Measurements from ENCODE around the gene TTLL7. TPM values are rescaled to one million over a fixed set of nuclear protein-coding genes. Genes with fewer than 3 reads are reported as not detected.

Gene TTLL7
- polyA plus RNA-seq, 1 donor (not counting 4 experiments of a cell fraction or from before 2014, with no cell fraction given): 8.1 TPM

- Histone ChIP-seq H3K9me1 (ENCODE audit: control insufficient read depth, extremely low read depth, insufficient read depth, low read length) (no peaks in the 10 kb centered on the region), H3K36me3 (ENCODE audit: control insufficient read depth in 2 of 2, extremely low read depth in 1 of 2, insufficient read depth in 2 of 2, low read length in 2 of 2) (no peaks in the 10 kb centered on the region), H3K4me1 (ENCODE audit: control insufficient read depth, extremely low read depth, insufficient read depth, low read length) (no peaks in the 10 kb centered on the region), H3K9me3 (ENCODE audit: control insufficient read depth, low read depth, low read length) (no peaks in the 10 kb centered on the region), H3K4me2 (ENCODE audit: control insufficient read depth, extremely low read depth, insufficient read depth, low read depth, low read length) (no peak overlapping the region), H2AFZ (ENCODE audit: control insufficient read depth, low read length) (no peak overlapping the region), H3K27ac (ENCODE audit: control insufficient read depth, insufficient read depth, low read length) (no peak overlapping the region), H3K27me3 (ENCODE audit: control insufficient read depth, extremely low read depth, insufficient read depth, low read length) (no peaks in the 10 kb centered on the region), H4K20me1 (ENCODE audit: control insufficient read depth, extremely low read depth, insufficient read depth, low read length) (no peaks in the 10 kb centered on the region), H3K4me3 (ENCODE audit: control insufficient read depth in 2 of 3, extremely low read depth in 1 of 3, insufficient read depth in 2 of 3, low read depth in 1 of 3, low read length in 3 of 3) (no peak overlapping the region), H3K79me2 (ENCODE audit: control insufficient read depth, insufficient read depth, low read length) (no peaks in the 10 kb centered on the region), H3K9ac (ENCODE audit: control insufficient read depth, extremely low read depth, insufficient read depth, low read length) (no peak overlapping the region)
- TF ChIP-seq EZH2 (IDR thresholded peaks at IDR 0.05; ENCODE audit: low read length): no peak
- no peak for TF ChIP-seq CTCF (optimal IDR thresholded peaks at IDR 0.05 in 1 of 3, IDR thresholded peaks at IDR 0.05 in 1 of 3, conservative IDR thresholded peaks at IDR 0.05 in 1 of 3; ENCODE audit: extremely low read depth in 1 of 3, insufficient read depth in 2 of 3, low read length in 3 of 3)
- no peak for DNase-seq (ENCODE audit: low read depth, low spot score)
- dilution Hi-C loops (cut with MboI; ENCODE audit: extremely low pct_ligation_motif_present, low sequenced_read_pairs): no loop called here
- FAIRE-seq: no peak
Measured at GRCh38 chr1:84019217-84019616, 20.3 kb upstream of the TTLL7 start.

- dilution Hi-C loops (cut with MboI; ENCODE audit: extremely low pct_ligation_motif_present, low sequenced_read_pairs): no loop called here
- FAIRE-seq (no peak), DNase-seq (ENCODE audit: low read depth, low spot score) (no peak)
- TF ChIP-seq CTCF (optimal IDR thresholded peaks at IDR 0.05 in 1 of 3, IDR thresholded peaks at IDR 0.05 in 1 of 3, conservative IDR thresholded peaks at IDR 0.05 in 1 of 3; ENCODE audit: extremely low read depth in 1 of 3, insufficient read depth in 2 of 3, low read length in 3 of 3): no peak
- no peak for TF ChIP-seq EZH2 (IDR thresholded peaks at IDR 0.05; ENCODE audit: low read length)
- no peak overlapping the region for H3K9ac ChIP-seq (ENCODE audit: control insufficient read depth, extremely low read depth, insufficient read depth, low read length)
- H3K36me3 ChIP-seq (ENCODE audit: control insufficient read depth in 2 of 2, extremely low read depth in 1 of 2, insufficient read depth in 2 of 2, low read length in 2 of 2): no peaks in the 10 kb centered on the region
- no peak overlapping the region for H2AFZ ChIP-seq (ENCODE audit: control insufficient read depth, low read length)
- H3K4me2 ChIP-seq (ENCODE audit: control insufficient read depth, extremely low read depth, insufficient read depth, low read depth, low read length): no peak overlapping the region
- H3K27ac ChIP-seq (ENCODE audit: control insufficient read depth, insufficient read depth, low read length): no peak overlapping the region
- H3K27me3 ChIP-seq (ENCODE audit: control insufficient read depth, extremely low read depth, insufficient read depth, low read length): no peaks in the 10 kb centered on the region
- H3K9me3 ChIP-seq (ENCODE audit: control insufficient read depth, low read depth, low read length): no peaks in the 10 kb centered on the region
- no peaks in the 10 kb centered on the region for H3K79me2 ChIP-seq (ENCODE audit: control insufficient read depth, insufficient read depth, low read length)
- no peaks in the 10 kb centered on the region for H4K20me1 ChIP-seq (ENCODE audit: control insufficient read depth, extremely low read depth, insufficient read depth, low read length)
- peaks cover 22% of the 10 kb centered on the region for H3K4me1 ChIP-seq (ENCODE audit: control insufficient read depth, extremely low read depth, insufficient read depth, low read length)
- no peaks in the 10 kb centered on the region for H3K9me1 ChIP-seq (ENCODE audit: control insufficient read depth, extremely low read depth, insufficient read depth, low read length)
- H3K4me3 ChIP-seq (ENCODE audit: control insufficient read depth in 2 of 3, extremely low read depth in 1 of 3, insufficient read depth in 2 of 3, low read depth in 1 of 3, low read length in 3 of 3): no peak overlapping the region
Measured at GRCh38 chr1:84013708-84014107, 14.8 kb upstream of the TTLL7 start.
